Measurements from ENCODE around the gene FAM222B.
"Not testable (repeated sequence)": the region's sequence is repeated elsewhere in the genome, so short reads cannot be mapped to it uniquely, and the experiment has no call there.

FAM222B gene

GRCh38 chr17:28725660-28726225 lies 116.8 kb downstream of the FAM222B start:
- DNase-seq: no peak

DNA sequence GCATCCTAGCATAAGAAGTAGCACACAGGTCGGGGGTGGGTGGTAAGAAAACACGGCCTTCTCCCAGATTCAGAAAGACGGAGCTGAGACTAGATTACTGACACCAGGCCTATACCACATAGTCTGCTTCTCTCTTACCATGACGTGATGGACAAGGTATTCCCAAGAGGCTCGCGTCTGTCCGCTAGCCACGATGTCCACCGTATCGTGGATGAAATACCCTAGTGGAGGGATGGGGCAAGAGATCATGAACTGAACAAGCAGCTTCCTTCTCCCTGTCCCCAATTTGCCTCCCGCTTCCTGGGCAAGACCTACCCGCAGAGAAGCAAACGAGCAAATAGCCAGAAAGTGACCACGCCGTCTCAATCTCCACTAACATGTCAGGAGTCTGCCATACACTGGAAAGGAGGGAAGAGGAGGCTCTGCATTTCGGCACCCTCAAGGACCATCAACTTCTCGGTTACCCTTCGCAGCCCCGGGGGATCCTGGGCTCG lies 117.4 kb downstream of the FAM222B start:
- peak; percentile 23 for DNase-seq

DNA sequence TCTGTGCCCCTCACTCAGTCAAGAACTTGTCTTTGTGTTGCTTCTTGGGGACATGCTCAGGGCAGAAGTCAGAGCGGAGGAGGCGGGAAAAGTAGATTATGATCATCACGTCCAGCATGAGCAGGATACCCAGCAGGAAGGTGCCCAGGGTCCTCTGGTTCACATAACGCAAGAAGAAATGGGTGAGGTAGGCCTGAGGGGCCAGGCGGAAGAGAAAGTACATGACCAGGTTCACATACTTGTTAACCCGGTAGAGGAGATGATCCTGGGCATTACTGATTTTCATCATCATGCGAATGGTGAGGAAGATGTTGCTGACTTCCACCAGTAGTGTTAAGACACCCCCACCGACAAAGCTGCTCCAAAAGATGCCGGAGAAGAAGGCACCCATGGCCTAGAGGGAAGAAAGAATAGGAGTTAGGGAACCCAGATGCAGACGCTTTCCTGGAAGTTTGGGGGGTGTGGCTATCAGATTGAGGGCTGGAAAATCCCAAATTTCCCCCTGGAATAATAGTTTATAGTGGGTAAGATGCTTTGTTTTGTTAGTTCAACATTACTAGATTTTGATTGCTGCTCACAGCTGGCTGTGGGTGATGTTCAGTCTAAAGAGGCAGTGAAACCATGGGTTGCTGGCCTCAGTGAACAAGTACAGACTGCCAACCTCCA lies 118.0 kb downstream of the FAM222B start:
- DNase-seq: no peak

DNA sequence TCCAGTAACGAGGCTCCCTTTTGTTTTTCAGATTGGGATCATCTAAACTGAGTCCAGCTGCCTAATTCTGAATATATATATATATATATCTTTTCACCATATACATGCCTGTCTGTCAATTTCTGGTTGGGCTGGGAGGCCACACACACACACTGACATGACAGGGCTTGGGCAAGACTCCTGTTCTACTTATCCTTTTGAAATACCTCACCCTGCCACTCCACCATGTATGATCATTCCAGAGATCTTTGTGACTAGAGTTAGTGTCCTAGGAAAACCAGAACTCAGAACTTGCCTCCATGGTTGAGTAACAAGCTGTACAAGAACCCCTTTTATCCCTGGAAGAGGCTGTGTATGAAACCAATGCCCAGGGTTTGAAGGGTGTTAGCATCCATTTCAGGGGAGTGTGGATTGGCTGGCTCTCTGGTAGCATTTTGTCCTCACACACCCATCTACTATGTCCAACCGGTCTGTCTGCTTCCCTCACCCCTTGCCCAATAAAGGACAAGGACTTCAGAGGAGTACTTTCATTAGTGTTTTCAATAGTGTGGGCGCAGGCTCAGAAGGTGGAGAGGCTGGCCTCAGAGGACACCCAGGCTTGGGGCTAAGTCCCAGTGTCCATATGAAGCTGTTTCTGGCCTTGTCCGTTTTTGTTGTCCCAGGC lies 118.6 kb downstream of the FAM222B start:
- DNase-seq: not testable (repeated sequence)

- no peak for DNase-seq
Measured at GRCh38 chr17:28723159-28723835, 119.3 kb downstream of the FAM222B start.

GRCh38 chr17:28722417-28723158 lies 120.0 kb downstream of the FAM222B start:
- no peak for DNase-seq

DNA sequence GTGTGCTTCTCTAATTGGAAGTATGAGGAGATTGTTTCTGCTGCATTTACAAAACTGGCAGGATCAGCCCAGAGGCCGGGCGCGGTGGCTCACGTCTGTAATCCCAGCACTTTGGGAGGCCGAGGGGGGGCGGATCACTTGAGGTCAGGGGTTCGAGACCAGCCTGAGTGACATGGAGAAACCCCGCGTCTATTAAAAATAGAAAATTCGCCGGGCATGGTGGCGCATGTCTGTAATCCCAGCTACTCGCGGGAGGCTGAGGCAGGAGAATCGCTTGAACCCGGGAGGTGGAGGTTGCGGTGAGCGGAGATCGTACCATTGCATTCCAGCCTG lies 121.6 kb downstream of the FAM222B start:
- peak; percentile 22 for DNase-seq

- DNase-seq: peak; percentile 37
Measured at GRCh38 chr17:28720247-28720996, 122.2 kb downstream of the FAM222B start.

GRCh38 chr17:28719021-28719433 lies 123.6 kb downstream of the FAM222B start:
- no peak for DNase-seq

GRCh38 chr17:28718333-28719020 lies 124.1 kb downstream of the FAM222B start:
- DNase-seq: no peak

- peak; percentile 50 for DNase-seq
Measured at GRCh38 chr17:28717578-28718332, 124.8 kb downstream of the FAM222B start, which contains the start of gene RAB34. Gene RAB34, minus strand, starts transcription at chr17:28717868. Its CDS starts 602 bp downstream, at chr17:28717266.

DNA sequence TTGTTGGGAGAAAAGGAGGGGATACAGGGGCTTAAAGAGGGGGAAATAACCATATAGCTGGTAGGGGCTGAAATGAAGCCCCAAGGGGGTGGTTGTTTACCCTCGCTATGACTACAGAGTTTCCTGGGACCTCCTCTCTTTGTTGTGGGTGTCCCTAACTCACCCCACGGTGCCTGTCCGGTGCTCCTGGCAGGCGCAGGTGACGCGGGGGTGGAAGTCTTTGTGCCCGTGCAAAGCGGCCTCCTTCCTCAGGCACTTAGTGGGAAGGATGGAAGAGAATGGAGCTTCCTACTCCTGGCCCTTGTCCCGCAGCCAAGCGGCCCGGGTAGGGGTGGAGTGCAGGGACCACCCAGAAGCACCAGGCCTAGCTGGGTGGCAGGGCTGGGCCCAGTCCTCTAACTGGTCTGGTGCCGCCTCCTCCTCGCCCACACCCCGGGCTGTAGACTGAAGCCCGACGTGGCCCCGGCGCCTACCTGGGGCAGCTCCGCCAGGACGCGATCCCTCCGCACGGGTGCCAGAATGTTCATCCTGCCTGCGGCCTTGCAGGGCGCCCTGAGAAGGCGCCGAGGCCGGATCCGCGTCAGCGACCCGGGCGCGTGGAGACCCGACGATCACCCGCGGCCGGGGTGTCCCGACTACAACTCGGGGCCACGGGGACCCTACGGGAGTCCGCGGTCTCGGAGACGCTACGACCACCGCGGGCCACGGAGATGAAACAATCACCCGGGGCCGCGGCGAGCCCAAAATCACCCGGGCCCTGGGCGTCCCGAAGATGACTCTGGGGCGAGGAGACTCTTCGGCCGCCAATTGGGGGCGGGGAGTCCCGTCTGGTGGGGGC lies 125.6 kb downstream of the FAM222B start:
- peak; percentile 33 for DNase-seq

DNA sequence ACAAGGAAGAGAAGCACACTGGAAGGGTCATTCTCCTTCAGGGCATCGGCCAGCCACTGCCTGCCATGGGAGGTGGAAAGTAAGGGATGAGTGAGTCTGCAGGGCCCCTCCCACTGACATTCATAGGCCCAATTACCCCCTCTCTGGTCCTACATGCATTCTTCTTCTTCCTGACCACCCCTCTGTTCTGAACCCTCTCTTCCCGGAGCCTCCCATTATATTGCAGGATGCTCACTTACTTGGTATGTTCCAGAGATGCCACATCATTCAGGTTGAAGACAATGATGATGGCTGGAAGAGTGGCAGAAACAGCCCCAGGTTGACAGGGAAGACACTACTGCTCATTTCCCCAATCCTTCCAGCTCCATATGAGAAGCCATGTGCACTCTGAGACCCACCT lies 127.4 kb downstream of the FAM222B start:
- no peak for DNase-seq

DNA sequence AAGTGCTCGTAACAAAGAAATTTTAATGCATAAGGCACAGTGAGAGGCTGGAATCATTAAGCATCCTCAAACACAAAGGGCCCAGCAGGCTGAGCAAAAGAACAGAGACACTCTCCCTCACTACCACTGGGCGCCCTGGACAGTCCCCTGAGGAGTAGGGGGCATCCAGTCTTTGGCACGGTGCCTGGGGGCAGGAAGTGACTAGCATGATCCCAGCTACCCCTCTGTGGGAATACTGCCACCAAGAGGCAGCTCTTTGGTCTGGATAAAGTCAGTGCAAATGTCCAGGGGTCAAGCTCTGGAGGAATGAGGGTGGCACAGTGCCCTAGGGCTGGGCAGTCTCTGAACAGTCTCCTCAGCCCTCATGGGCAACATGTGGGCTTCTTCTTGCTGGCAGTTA lies 128.3 kb downstream of the FAM222B start:
- no peak for DNase-seq

DNA sequence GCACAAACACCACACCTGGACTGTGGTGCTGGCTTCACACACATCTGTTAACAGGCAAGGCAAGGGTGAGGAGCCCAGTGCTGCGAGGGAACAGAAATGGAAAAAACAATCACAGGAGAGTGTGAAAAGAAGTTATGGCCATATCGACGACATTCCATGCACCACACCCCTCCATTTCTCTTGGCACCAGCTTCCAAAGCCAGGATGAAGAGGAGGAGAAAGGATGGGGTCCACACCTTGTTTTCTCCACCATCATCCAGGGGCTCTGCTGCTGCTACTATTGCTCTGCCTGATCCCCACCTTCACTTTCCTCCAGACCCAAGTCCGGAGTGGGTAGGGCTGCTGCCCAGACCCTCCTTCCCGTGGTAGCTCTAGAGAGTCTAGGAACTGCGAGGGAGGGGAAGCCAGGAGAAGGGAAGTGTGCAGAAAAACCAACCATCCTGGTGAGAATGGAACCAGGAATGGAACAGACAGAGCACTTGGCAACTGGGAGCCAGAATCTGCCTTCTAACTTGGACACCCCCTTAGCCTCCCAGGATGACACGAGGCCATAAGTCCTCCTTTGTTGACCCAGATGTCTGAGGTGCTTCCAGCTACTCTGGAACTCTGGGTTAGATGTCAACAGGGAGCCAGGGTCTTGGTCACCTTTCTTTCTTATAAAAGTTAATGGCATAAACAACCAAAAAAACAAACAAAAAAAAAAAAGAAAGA lies 129.7 kb downstream of the FAM222B start:
- no peak for DNase-seq

- peak; percentile 72 for DNase-seq
Measured at GRCh38 chr17:28712032-28712704, 130.4 kb downstream of the FAM222B start.

GRCh38 chr17:28711723-28712031 lies 130.9 kb downstream of the FAM222B start, which contains the start of gene PROCA1:
Gene PROCA1, minus strand, starts transcription at chr17:28711888. Its CDS starts 228 bp downstream, at chr17:28711660.
- peak; percentile 46 for DNase-seq
